ENCODE results near the gene TGFB1I1. TPM values are rescaled to one million over a fixed set of nuclear protein-coding genes. Genes with fewer than 3 reads are reported as not detected.

The TGFB1I1 gene
- total RNA-seq, 6 experiments from 2014 or later, result 163 to 209 (median 191) TPM

DNA sequence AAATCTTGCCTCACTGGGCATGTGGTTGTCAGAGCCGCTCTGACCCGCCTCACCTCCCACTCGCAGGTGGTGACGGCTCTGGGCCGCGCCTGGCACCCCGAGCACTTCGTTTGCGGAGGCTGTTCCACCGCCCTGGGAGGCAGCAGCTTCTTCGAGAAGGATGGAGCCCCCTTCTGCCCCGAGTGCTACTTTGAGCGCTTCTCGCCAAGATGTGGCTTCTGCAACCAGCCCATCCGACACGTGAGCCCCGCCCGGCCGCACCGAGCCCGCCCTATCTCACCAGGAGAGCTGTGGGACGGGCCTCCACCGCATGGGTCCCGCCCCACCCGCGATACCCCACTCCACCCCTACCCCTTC, 4.0 kb downstream of the TGFB1I1 start:
- peaks cover 19% of the 10 kb centered on the region for H3K27me3 Mint-ChIP-seq (ENCODE audit: insufficient read depth)
- peaks cover 36% of the 10 kb centered on the region for H3K4me1 Mint-ChIP-seq (ENCODE audit: low read depth)
- TF ChIP-seq CTCF (IDR thresholded peaks at IDR 0.05), result no peak
- H3K36me3 Mint-ChIP-seq (ENCODE audit: low read depth), result peaks cover 42% of the 10 kb centered on the region
- peaks cover 11% of the 10 kb centered on the region; the same call in 1 of the 2 replicates for H3K9me3 Mint-ChIP-seq
- no peak for DNase-seq
- H3K4me3 Mint-ChIP-seq, result no peak overlapping the region
- no peak overlapping the region for H3K27ac Mint-ChIP-seq

DNA sequence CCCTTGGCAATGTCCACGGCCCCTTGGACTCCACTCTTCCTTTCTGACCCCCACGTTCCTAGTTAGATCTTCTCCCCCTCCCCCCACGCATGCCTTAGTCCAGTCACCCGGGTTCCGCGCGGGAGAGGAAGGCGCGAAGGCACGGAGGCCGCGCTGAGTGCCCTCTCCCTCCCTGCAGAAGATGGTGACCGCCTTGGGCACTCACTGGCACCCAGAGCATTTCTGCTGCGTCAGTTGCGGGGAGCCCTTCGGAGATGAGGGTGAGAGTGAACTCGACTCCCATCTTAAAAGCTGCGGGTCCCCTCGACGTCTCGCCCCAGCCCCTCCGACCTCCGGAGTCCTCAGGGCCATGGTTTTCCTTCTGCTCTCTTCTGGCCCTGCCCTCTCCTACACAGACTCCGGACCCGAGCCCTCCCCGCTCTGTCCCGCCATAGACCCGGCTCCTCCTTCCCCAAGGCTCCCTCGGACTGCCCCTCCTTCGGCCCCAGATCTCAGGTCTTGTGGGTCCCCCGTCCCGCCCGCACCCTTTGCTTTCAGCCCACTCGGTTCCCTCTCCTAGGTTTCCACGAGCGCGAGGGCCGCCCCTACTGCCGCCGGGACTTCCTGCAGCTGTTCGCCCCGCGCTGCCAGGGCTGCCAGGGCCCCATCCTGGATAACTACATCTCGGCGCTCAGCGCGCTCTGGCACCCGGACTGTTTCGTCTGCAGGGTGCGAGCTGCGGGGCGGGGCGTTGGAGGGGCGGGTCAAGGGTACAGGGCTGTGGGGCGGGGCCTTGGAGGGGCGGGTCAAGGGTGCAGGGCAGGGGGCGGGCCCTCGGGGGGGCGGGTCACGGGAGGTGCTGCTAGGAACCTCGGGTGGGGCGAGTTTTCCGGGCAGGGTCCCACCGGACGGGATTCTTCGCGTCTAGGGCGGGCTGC, 4.6 kb downstream of the TGFB1I1 start:
- peaks cover 38% of the 10 kb centered on the region for H3K36me3 Mint-ChIP-seq (ENCODE audit: low read depth)
- TF ChIP-seq CTCF (IDR thresholded peaks at IDR 0.05), result no peak
- H3K9me3 Mint-ChIP-seq, result peaks cover 11% of the 10 kb centered on the region; the same call in 1 of the 2 replicates
- H3K4me1 Mint-ChIP-seq (ENCODE audit: low read depth), result peaks cover 29% of the 10 kb centered on the region
- H3K27ac Mint-ChIP-seq, result no peak overlapping the region
- peaks cover 14% of the 10 kb centered on the region for H3K27me3 Mint-ChIP-seq (ENCODE audit: insufficient read depth)
- DNase-seq, result no peak
- no peak overlapping the region for H3K4me3 Mint-ChIP-seq

DNA sequence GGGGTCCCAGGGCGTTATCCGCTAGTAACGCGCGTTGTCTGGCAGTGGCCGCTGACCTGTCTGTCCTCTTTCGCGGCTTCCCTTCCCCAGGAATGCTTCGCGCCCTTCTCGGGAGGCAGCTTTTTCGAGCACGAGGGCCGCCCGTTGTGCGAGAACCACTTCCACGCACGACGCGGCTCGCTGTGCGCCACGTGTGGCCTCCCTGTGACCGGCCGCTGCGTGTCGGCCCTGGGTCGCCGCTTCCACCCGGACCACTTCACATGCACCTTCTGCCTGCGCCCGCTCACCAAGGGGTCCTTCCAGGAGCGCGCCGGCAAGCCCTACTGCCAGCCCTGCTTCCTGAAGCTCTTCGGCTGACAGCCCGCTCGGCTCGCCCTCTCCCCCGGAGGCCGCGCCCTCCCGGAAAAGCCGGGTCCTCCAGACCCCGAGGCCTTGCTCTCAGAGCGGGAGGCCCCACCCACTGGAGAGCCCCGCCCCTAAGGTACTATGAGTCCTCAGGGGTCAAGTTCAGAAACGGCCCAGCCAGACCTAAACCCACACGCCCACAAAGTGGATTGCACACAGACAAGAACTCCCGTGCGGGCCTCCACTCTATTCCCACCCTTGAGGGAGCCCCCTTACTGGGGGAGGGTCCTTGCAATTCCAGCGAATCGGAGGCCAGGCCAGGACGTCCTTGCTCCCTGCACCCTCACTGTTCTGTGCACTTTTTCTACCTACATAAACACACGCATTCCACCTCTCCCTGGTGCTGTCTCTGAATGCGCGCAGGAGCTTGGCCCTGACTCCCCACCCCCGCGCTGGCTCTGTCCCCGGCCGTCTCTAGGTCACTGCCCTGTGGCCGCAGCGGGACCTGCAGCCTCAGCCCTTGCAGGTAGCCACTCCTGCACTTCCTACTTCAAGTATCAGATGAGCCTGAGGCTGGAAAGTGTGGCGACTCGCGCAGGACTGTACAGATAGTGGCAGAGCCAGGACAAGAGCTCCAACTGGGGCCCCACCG, 5.6 kb downstream of the TGFB1I1 start:
- no peak for DNase-seq
- Mint-ChIP-seq H3K36me3 (ENCODE audit: low read depth) (peaks cover 35% of the 10 kb centered on the region), H3K27me3 (ENCODE audit: insufficient read depth) (peaks cover 13% of the 10 kb centered on the region), H3K4me1 (ENCODE audit: low read depth) (peaks cover 27% of the 10 kb centered on the region), H3K4me3 (no peak overlapping the region), H3K27ac (no peak overlapping the region), H3K9me3 (peaks cover 7% of the 10 kb centered on the region; the same call in 1 of the 2 replicates)
- peak; percentile 23; the same call in 1 of the 2 replicates for TF ChIP-seq CTCF (IDR thresholded peaks at IDR 0.05)

GRCh38 chr16:31478956-31479355, 7.0 kb downstream of the TGFB1I1 start:
- Mint-ChIP-seq H3K27ac (no peak overlapping the region), H3K36me3 (ENCODE audit: low read depth) (peaks cover 21% of the 10 kb centered on the region), H3K27me3 (ENCODE audit: insufficient read depth) (peaks cover 17% of the 10 kb centered on the region), H3K4me3 (no peak overlapping the region), H3K4me1 (ENCODE audit: low read depth) (peaks cover 12% of the 10 kb centered on the region), H3K9me3 (no peaks in the 10 kb centered on the region)
- no peak for DNase-seq
- no peak for TF ChIP-seq CTCF (IDR thresholded peaks at IDR 0.05)

GRCh38 chr16:31479751-31480150, 7.8 kb downstream of the TGFB1I1 start:
- Mint-ChIP-seq H3K27ac (no peak overlapping the region), H3K9me3 (no peaks in the 10 kb centered on the region), H3K27me3 (ENCODE audit: insufficient read depth) (peaks cover 19% of the 10 kb centered on the region), H3K36me3 (ENCODE audit: low read depth) (peaks cover 13% of the 10 kb centered on the region), H3K4me3 (no peak overlapping the region), H3K4me1 (ENCODE audit: low read depth) (peaks cover 4% of the 10 kb centered on the region)
- DNase-seq, result no peak
- TF ChIP-seq CTCF (IDR thresholded peaks at IDR 0.05), result no peak

Measured in HFFc6 (cell line).